H54 (cell line): Measurements from ENCODE around the gene SPEF2.

Experiments
- DNase-seq: peaks from one replicate; pipeline ENCODE4 v3.0.0; 2011; ENCODE audit warnings: low spot score, mixed read lengths; ENCODE audit not compliant: insufficient read length
- FAIRE-seq: peaks from 3 replicates; lab custom pipeline; 2011; peaks lifted over from hg19 to GRCh38; lab: Jason Lieb, UNC
- POLR2A ChIP-seq: IDR thresholded peaks from 2 replicates; pipeline ENCODE4 v1.6.1; 2011; ENCODE audit warnings: low read depth, mild to moderate bottlenecking, low read length

Gene SPEF2

GRCh38 chr5:35626108-35626507 is 8.4 kb downstream of the SPEF2 start:
- no peak for TF ChIP-seq POLR2A

GRCh38 chr5:35626553-35626952 is 8.9 kb downstream of the SPEF2 start:
- no peak for FAIRE-seq
- no peak for DNase-seq
- no peak for TF ChIP-seq POLR2A

More at GRCh38 chr5:35626108-35626507, 8.4 kb downstream of the SPEF2 start:
- FAIRE-seq, result no peak
- DNase-seq, result no peak

GRCh38 chr5:35634326-35634725 is 16.7 kb downstream of the SPEF2 start:
- DNase-seq (no peak), FAIRE-seq (no peak)
- TF ChIP-seq POLR2A, result no peak

- no peak for DNase-seq
- TF ChIP-seq POLR2A, result no peak
- FAIRE-seq, result no peak
Measured at GRCh38 chr5:35640623-35641022, 23.0 kb downstream of the SPEF2 start.

- TF ChIP-seq POLR2A, result no peak
- DNase-seq (no peak), FAIRE-seq (no peak)
Measured at GRCh38 chr5:35644543-35644942, 26.9 kb downstream of the SPEF2 start.

- FAIRE-seq (no peak), DNase-seq (no peak)
- TF ChIP-seq POLR2A, result no peak
Measured at GRCh38 chr5:35647128-35647527, 29.5 kb downstream of the SPEF2 start.

GRCh38 chr5:35647712-35648111 is 30.0 kb downstream of the SPEF2 start:
- DNase-seq (no peak), FAIRE-seq (no peak)
- no peak for TF ChIP-seq POLR2A

- FAIRE-seq, result peak; percentile 93
- no peak for TF ChIP-seq POLR2A
- peak; percentile 30 for DNase-seq
Measured at GRCh38 chr5:35651002-35651756, 33.5 kb downstream of the SPEF2 start.

- FAIRE-seq (no peak), DNase-seq (no peak)
- no peak for TF ChIP-seq POLR2A
Measured at GRCh38 chr5:35656721-35657120, 39.1 kb downstream of the SPEF2 start.

GRCh38 chr5:35657877-35658276 is 40.2 kb downstream of the SPEF2 start:
- DNase-seq (no peak), FAIRE-seq (no peak)
- TF ChIP-seq POLR2A, result no peak

GRCh38 chr5:35659556-35659955 is 41.9 kb downstream of the SPEF2 start:
- no peak for TF ChIP-seq POLR2A
- FAIRE-seq, result no peak

GRCh38 chr5:35660451-35660850 is 42.8 kb downstream of the SPEF2 start:
- no peak for TF ChIP-seq POLR2A
- DNase-seq (no peak), FAIRE-seq (no peak)

More at GRCh38 chr5:35659556-35659955, 41.9 kb downstream of the SPEF2 start:
- DNase-seq, result no peak

- FAIRE-seq, result no peak
- no peak for TF ChIP-seq POLR2A
- DNase-seq, result no peak
Measured at GRCh38 chr5:35664584-35664983, 46.9 kb downstream of the SPEF2 start.

GRCh38 chr5:35665096-35665495 is 47.4 kb downstream of the SPEF2 start:
- DNase-seq, result no peak

GRCh38 chr5:35668319-35668718 is 50.7 kb downstream of the SPEF2 start:
- FAIRE-seq (no peak), DNase-seq (no peak)
- TF ChIP-seq POLR2A, result no peak

More at GRCh38 chr5:35665096-35665495, 47.4 kb downstream of the SPEF2 start:
- peak; percentile 74 for FAIRE-seq
- TF ChIP-seq POLR2A, result no peak
